Tibial nerve (tissue), 4 donors: ENCODE measurements around the gene AKT1. TPM values are rescaled to one million over a fixed set of nuclear protein-coding genes. Genes with fewer than 3 reads are reported as not detected.
A peak's percentile ranks its signal among the peaks of the same experiment; 100 is the strongest.

Experiments used
- DNase-seq, 2 donors: peaks; one replicate each; pipeline ENCODE4 v3.0.0-alpha.2; 2019; ENCODE audit warnings: low spot score in 2 of 2
- H3K27ac ChIP-seq, 4 donors: fragments of 200-600 bp; sonication (generic) in 3 of 4; one replicate each; pipeline ENCODE4 v1.5.1; 2017 to 2019; ENCODE audit warnings: mild to moderate bottlenecking in 1 of 4
- H3K27me3 ChIP-seq, 2 donors: fragments of 200-600 bp; sonication (generic) in 1 of 2; one replicate each; pipeline versions ENCODE4 v1.5.1 to v1.6.0; 2017 to 2019
- H3K36me3 ChIP-seq, 3 donors: fragments of 200-600 bp; sonication (generic); one replicate each; pipeline ENCODE4 v1.5.1; 2018 to 2019
- H3K4me1 ChIP-seq, 4 donors: fragments of 200-600 bp; sonication (generic) in 3 of 4; one replicate each; pipeline ENCODE4 v1.5.1; 2017 to 2019
- H3K4me3 ChIP-seq, 4 donors: fragments of 200-600 bp; sonication (generic) in 3 of 4; one replicate each; pipeline ENCODE4 v1.5.1; 2017 to 2019; ENCODE audit warnings: mild to moderate bottlenecking in 1 of 4, moderate library complexity in 1 of 4
- H3K9me3 ChIP-seq, 4 donors: fragments of 200-600 bp; sonication (generic) in 3 of 4; one replicate each; pipeline ENCODE4 v1.5.1; 2017 to 2019
- CTCF ChIP-seq, 5 experiments: fragments of 200-600 bp in 3 of 5; fragments of 450-650 bp in 2 of 5; sonication (generic) in 3 of 5; IDR thresholded peaks; one replicate each; pipeline ENCODE4 v1.5.1; 2016 to 2019; ENCODE audit warnings: antibody characterized with exemption in 5 of 5, mild to moderate bottlenecking in 3 of 5, moderate library complexity in 2 of 5
- EP300 ChIP-seq, 2 donors: sonication (generic); formaldehyde crosslinking; IDR thresholded peaks; one replicate each; pipeline ENCODE4 v1.6.1; 2017; ENCODE audit warnings: antibody characterized with exemption in 2 of 2, mild to moderate bottlenecking in 1 of 2
- POLR2A ChIP-seq, 2 donors: fragments of 450-650 bp; IDR thresholded peaks; one replicate each; pipeline ENCODE4 v1.6.1; 2017; ENCODE audit warnings: antibody characterized with exemption in 2 of 2, mild to moderate bottlenecking in 2 of 2, moderate library complexity in 2 of 2
- WGBS, 2 donors: methylation state at CpG; one replicate each; pipeline ENCODE4 v1.1.5; 2018; 5-methylcytosine and 5-hydroxymethylcytosine counted together
- total RNA-seq, 4 donors: library from RNA; depleted of rRNA; stranded (reverse); fragments of >200 nt; gene quantifications; one replicate each; pipeline ENCODE4 v1.1.0, GENCODE V29; 2016

Gene AKT1
- total RNA-seq, 4 donors from 2014 or later, result 130 to 199 (median 144) TPM

DNA sequence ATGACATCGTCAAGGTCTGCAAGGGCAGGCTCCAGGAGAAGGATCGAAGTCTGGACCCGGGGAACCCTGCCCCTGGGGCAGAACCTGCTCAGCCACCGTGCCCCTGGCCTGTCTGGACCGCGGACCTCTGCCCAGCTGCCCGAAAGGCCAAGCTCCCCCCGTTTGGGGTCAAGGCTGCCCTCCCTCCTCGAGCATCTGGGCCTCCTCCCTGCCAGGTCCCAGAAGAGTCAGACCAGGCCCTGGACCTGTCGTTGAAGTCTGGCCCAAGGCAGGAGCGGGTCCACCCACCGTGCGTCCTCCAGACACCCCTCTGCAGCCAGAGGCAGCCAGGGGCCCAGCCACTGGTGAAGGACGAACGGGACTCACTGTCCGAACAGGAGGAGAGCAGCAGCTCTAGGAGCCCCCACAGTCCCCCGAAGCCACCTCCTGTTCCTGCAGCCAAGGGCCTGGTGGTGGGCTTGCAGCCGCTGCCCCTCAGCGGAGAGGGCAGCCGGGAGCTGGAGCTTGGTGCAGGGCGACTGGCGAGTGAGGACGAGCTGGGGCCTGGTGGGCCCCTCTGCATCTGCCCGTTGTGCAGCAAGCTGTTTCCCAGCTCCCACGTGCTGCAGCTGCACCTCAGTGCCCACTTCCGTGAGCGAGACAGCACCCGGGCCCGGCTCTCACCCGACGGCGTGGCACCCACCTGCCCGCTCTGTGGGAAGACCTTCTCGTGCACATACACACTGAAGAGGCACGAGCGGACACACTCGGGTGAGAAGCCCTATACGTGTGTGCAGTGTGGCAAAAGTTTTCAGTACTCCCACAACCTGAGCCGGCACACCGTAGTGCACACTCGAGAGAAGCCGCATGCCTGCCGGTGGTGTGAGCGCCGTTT lies 6.2 kb upstream of the AKT1 start:
- no peaks in the 10 kb centered on the region for H3K9me3 ChIP-seq
- DNase-seq, result no peak
- no peaks in the 10 kb centered on the region for H3K27me3 ChIP-seq
- WGBS, 2 donors, result 76 to 79% methylated on average over 37 to 41 of the region's 45 CpGs
- peaks cover 0 to 81% (median 15%) of the 10 kb centered on the region in 4 donors for H3K4me1 ChIP-seq
- peaks cover 0 to 5% (median 0%) of the 10 kb centered on the region in 3 donors for H3K36me3 ChIP-seq
- peak overlapping the region; percentile 62 to 92 (median 82) for H3K27ac ChIP-seq
- no peak for TF ChIP-seq POLR2A (IDR thresholded peaks at IDR 0.05)
- TF ChIP-seq EP300 (IDR thresholded peaks at IDR 0.05), result no peak
- TF ChIP-seq CTCF (IDR thresholded peaks at IDR 0.05), result no peak
- H3K4me3 ChIP-seq, result peak overlapping the region; percentile 74 to 93 (median 76)

- 4 to 14% methylated on average over 17 to 74 of the region's 105 CpGs for WGBS, 2 donors
- Histone ChIP-seq H3K27ac (peak within 1 kb of the TSS; percentile 92 to 99 (median 95)), H3K9me3 (no peaks in the 10 kb centered on the region), H3K36me3 (peaks cover 0 to 5% (median 0%) of the 10 kb centered on the region in 3 donors), H3K27me3 (no peaks in the 10 kb centered on the region), H3K4me3 (peak within 1 kb of the TSS; percentile 74 to 93 (median 76)), H3K4me1 (peaks cover 0 to 87% (median 20%) of the 10 kb centered on the region in 4 donors)
- no peak for DNase-seq
- TF ChIP-seq POLR2A (IDR thresholded peaks at IDR 0.05) (no peak), CTCF (IDR thresholded peaks at IDR 0.05) (no peak), EP300 (IDR thresholded peaks at IDR 0.05) (no peak)
Measured at GRCh38 chr14:104800771-104801519, 5.4 kb upstream of the AKT1 start, which contains the start of gene ZBTB42. ZBTB42 (plus strand) TSS chr14:104801101; CDS start chr14:104801198, 97 bp downstream.

DNA sequence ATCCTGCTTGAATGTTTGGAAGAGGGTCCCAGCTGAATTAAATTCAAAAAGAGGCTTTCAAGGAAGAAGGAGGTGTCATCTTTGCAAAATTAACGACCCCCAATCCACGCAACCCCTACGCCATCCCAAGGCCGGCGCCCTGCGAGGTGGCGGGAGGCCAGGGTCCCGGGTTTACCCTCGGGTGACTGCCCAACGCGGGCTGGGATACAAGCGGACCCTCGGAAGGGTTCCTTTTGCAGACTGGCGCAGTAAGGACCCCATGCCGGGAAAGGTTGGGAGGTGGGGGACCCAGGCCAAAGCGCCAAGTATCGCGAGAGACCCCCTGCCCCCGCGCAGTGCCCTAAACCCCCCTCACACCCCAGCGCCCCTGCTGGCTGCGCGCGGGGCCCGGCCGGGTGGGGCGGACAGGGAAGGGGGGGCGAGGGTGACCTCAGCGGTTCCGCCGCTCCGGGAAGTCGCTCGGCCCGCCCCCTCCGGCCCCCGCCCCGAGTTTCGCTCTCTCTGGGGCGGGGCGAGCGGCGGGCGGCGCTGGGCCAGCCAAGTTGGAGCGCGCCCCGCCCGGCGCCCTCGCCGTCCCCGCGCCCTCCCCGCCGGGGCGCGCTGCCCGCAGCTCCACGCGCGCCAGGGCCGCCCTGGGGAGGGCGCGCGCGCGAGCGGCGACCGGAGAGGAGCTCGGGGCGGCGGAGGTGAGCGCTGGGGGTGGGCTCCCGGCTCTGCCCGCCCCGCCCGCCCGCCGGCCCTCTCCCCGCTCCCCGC lies 4.6 kb upstream of the AKT1 start:
- Histone ChIP-seq H3K36me3 (peaks cover 0 to 5% (median 0%) of the 10 kb centered on the region in 3 donors), H3K4me3 (peak overlapping the region; percentile 32 to 93 (median 64)), H3K9me3 (no peaks in the 10 kb centered on the region), H3K27ac (peak overlapping the region; percentile 92 to 99 (median 95)), H3K4me1 (peaks cover 0 to 81% (median 22%) of the 10 kb centered on the region in 4 donors), H3K27me3 (no peaks in the 10 kb centered on the region)
- DNase-seq, result peak; percentile 69 to 74
- 2 to 4% methylated on average over 14 to 33 of the region's 83 CpGs for WGBS, 2 donors
- TF ChIP-seq EP300 (IDR thresholded peaks at IDR 0.05) (peak in 1 of 2 donors; percentile 74), CTCF (IDR thresholded peaks at IDR 0.05) (peak; percentile 23 to 57 (median 51)), POLR2A (IDR thresholded peaks at IDR 0.05) (no peak)

DNA sequence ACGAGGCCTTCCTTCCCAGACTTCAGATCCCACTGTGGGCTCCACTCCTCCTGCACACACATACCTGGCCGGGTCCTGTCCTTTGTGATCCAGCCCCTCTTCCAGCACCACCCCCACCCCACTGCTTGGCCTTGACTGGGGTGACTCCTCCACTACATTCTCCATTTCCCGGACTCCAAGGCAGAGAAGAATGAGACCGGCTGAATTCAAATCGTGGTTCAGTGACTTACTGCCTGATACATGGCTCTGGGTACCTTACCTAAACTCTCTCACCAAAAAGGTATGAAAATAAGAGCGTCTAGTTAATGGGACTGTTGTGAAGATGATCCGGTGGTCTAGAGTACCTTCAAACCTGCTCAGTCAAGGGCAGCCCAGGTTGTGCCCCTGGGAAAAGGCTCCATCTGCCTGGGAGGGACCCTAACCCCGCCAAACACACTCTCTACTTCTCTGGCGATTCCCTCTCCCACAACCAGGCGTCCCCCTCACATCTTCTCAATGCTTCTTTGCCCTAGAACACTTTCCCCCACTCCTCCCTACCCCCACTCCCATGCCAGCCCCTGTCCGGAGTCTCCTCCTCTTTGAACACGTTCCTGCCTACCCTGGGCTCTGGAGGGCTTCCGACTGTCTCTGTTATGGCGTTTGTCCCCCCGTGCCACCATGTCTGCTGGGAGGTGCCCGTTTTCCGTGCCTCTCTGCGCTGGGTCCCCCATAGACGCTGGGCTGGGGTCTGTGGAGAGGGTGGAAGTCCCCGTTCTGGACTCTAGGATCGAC lies 3.9 kb upstream of the AKT1 start:
- Histone ChIP-seq H3K4me1 (peaks cover 0 to 77% (median 24%) of the 10 kb centered on the region in 4 donors), H3K9me3 (no peaks in the 10 kb centered on the region), H3K36me3 (peaks cover 0 to 5% (median 0%) of the 10 kb centered on the region in 3 donors), H3K27me3 (no peaks in the 10 kb centered on the region), H3K4me3 (peak overlapping the region; percentile 32 to 93 (median 64)), H3K27ac (peak overlapping the region; percentile 92 to 99 (median 95))
- 16 to 28% methylated on average over 21 of the region's 21 CpGs for WGBS, 2 donors
- no peak for DNase-seq
- TF ChIP-seq EP300 (IDR thresholded peaks at IDR 0.05), result no peak
- peak in 2 of 5 experiments; percentile 10 to 16 for TF ChIP-seq CTCF (IDR thresholded peaks at IDR 0.05)
- TF ChIP-seq POLR2A (IDR thresholded peaks at IDR 0.05), result no peak
